ENCODE measurements around the gene SSBP4. TPM values are rescaled to one million over a fixed set of nuclear protein-coding genes. Genes with fewer than 3 reads are reported as not detected.

SSBP4 gene
- total RNA-seq, 1 experiment from 2014 or later, result 164 TPM

GRCh38 chr19:18475004-18475453, 55.8 kb downstream of the SSBP4 start:
- no peak overlapping the region for H3K9ac ChIP-seq (ENCODE audit: low read length)
- intact Hi-C loops (cut with micrococcal nuclease), result no loop called here
- ChIA-PET RAD21 (ENCODE audit: low non-redundant PET in 1 of 2, low total read pairs in 2 of 2, uncharacterized antibody in 2 of 2, unreplicated experiment in 2 of 2) (no interaction called here), POLR2A (no interaction called here), CTCF (no interaction called here)
- H3K4me1 ChIP-seq (ENCODE audit: control insufficient read depth in 1 of 2, insufficient read depth in 2 of 2, low read length in 2 of 2), result peaks cover 7 to 27% of the 10 kb centered on the region in 2 experiments
- DNase-seq (ENCODE audit: low read depth, low spot score) (no peak), ATAC-seq (no peak)
- no peaks in the 10 kb centered on the region for H3K9me3 ChIP-seq (ENCODE audit: control insufficient read depth in 1 of 2, insufficient read depth in 1 of 2, low read depth in 1 of 2, low read length in 2 of 2)
- H3K36me3 ChIP-seq (ENCODE audit: control insufficient read depth in 1 of 2, insufficient read depth in 2 of 2, low read length in 2 of 2), result no peaks in the 10 kb centered on the region; a peak in 1 of 4 replicates
- TF ChIP-seq JUND (IDR thresholded peaks at IDR 0.05), result no peak
- TF ChIP-seq SIN3A (IDR thresholded peaks at IDR 0.05; ENCODE audit: low read depth), result no peak
- TF ChIP-seq REST (IDR thresholded peaks at IDR 0.05; ENCODE audit: low read depth), result no peak
- no peak for TF ChIP-seq FOSL1 (IDR thresholded peaks at IDR 0.05; ENCODE audit: low read depth)
- TF ChIP-seq POLR2AphosphoS5 (IDR thresholded peaks at IDR 0.05; ENCODE audit: low read depth, low read length), result no peak
- TF ChIP-seq CBX3 (IDR thresholded peaks at IDR 0.05; ENCODE audit: low read depth), result no peak
- no peak for TF ChIP-seq ZBTB33 (IDR thresholded peaks at IDR 0.05; ENCODE audit: extremely low read depth, insufficient replicate concordance, low read length)
- no peak for TF ChIP-seq ZFX (IDR thresholded peaks at IDR 0.05)
- no peak for TF ChIP-seq EGR1 (IDR thresholded peaks at IDR 0.05; ENCODE audit: low read depth)
- no peak for TF ChIP-seq EZH2 (IDR thresholded peaks at IDR 0.05)
- TF ChIP-seq MAX (IDR thresholded peaks at IDR 0.05), result no peak
- no peak for TF ChIP-seq CTCF (IDR thresholded peaks at IDR 0.05 in 2 of 3, conservative IDR thresholded peaks at IDR 0.05 in 1 of 3; ENCODE audit: borderline replicate concordance in 1 of 3, insufficient read depth in 1 of 3, low read depth in 2 of 3, low read length in 2 of 3)
- no peak for TF ChIP-seq SP1 (IDR thresholded peaks at IDR 0.05; ENCODE audit: low read depth)
- H3K27me3 ChIP-seq (ENCODE audit: insufficient read depth, low read length), result no peaks in the 10 kb centered on the region
- H3K4me2 ChIP-seq (ENCODE audit: low read length), result no peak overlapping the region
- no TSS peak for BruUV-seq (replicated peaks)
- no peaks in the 10 kb centered on the region for H3K9me2 ChIP-seq (ENCODE audit: insufficient read depth)
- H3K4me3 ChIP-seq (replicated peaks in 1 of 2; ENCODE audit: low read depth in 1 of 2, low read length in 2 of 2), result no peak overlapping the region
- no peak overlapping the region for H2AFZ ChIP-seq (ENCODE audit: low read depth, low read length, poor library complexity, severe bottlenecking)
- H4K20me1 ChIP-seq (ENCODE audit: insufficient read depth), result no peaks in the 10 kb centered on the region
- H3K79me2 ChIP-seq (ENCODE audit: insufficient read depth, low read length), result peaks cover 66% of the 10 kb centered on the region
- H3K27ac ChIP-seq (ENCODE audit: low read depth, low read length), result no peak overlapping the region

All from HCT116 (cell line).